Erythroblast (primary cell): ENCODE results near the gene ARMC9.
A peak's percentile ranks its signal among the peaks of the same experiment; 100 is the strongest.
"Not testable (repeated sequence)": the region's sequence is repeated elsewhere in the genome, so short reads cannot be mapped to it uniquely, and the experiment has no call there.

Source experiments
- DNase-seq, 2 experiments: peaks; one replicate each; lab custom pipeline; 2025; lab: John Stamatoyannopoulos, UW
- GATA1 ChIP-seq: IDR thresholded peaks from 2 replicates; pipeline ENCODE4 v1.6.1; 2011; ENCODE audit warnings: low read depth, mild to moderate bottlenecking, control low read depth, low read length, moderate library complexity
- POLR2A ChIP-seq: IDR thresholded peaks from 2 replicates; pipeline ENCODE4 v1.6.1; 2011; ENCODE audit warnings: mild to moderate bottlenecking, low read length

ARMC9 gene

DNA sequence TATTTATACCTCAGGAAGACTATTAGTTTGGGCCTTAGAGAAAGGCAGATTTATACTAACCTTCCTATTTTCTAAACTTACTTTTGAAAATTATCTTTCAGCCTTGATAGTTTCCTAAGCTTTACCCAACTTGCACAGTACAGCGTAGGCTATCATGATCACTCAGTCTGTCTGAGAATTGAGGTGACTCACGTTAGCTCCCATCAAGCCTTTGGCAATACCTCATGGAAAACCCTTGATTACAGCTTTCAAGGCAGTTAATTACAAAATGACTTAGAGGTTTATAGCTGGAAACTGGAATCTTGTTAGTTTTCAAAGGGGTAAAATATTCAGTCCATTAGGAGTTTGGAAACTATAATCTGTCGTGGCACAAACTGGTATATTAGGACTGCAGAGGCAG is 26.4 kb upstream of the ARMC9 start:
- no peak for TF ChIP-seq GATA1
- no peak for TF ChIP-seq POLR2A
- DNase-seq = no peak

DNA sequence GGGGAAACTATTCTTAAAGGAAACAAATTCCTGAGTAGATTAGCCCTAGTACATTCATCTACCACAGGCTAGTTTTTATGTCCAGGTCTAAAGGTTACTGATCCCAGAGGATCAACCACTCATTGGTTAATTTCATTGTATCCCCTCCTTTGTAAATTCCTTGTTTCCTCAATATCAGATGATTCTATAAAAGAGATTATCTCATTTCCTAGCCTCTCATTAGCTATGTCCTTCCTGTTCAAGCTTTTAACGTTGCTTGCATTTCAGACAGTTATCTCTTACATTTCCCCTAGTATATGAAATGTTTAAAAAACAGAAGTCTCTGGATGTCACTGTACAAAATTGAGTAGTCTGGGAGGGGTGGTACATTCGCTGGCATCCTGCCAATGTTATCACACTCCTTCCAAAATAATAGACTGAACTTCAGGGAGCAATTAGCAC is 24.2 kb upstream of the ARMC9 start:
- no peak for DNase-seq

DNA sequence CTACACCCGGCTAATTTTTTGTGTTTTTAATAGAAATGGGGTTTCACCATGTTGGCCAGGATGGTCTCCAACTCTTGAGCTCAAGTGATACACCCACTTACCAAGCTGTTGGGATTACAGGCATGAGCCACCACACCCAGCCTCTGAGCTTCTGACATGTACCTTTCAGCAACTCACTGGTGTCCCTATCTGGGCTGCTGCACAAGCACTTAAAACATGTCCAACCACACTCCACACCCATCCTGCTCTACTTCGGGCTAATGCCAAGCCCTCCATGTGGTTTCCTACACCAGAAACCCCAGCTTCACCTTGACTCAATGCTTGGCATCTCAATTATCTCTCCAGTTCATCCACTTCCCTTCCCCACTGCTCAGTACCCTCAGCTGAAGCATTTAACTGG is 22.4 kb upstream of the ARMC9 start:
- DNase-seq = peak in 1 of 2 experiments; percentile 13
- TF ChIP-seq GATA1 = no peak
- no peak for TF ChIP-seq POLR2A

More for the DNA sequence above, 24.2 kb upstream of the ARMC9 start:
- TF ChIP-seq POLR2A (no peak), GATA1 (no peak)

DNA sequence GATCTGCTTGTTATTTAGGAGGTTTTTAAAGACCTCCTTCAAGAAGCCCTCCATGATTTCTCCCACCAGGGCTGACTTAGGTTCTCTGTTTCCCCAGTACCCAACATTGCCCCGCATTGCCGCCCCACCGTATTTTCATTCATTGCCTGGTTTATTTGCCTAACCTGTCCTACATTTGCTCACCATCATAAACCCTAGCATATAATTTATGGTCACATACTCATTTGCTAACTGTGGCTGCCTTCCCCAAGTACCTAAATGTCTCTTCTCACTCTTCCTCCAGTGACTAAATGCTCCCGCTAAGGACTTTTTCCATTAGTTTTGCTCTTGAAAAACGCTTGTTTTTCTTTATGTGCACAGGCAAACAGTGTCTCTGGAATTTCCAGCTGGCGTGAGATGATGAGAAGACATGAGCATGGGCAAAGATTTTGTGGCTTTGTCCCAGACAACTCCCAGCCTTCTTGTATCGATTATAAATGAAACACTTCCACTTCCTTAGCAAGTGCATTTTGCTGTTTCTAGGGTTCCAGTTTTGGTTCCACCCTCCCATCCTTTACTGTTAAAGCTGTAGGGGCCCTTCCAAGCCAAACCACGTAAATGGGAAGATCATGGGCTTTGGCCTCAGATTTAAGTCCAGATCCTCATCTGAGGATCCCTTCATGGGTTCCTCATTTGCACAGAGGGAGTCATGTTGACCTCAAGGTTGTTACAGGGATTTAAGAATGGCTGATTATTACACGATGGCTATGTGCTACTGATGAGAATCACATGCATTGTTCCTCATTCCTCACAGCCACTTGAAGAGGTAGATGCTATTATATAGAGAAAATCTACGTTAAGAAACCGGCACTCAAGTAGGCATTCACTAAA is 21.0 kb upstream of the ARMC9 start:
- no peak for DNase-seq
- no peak for TF ChIP-seq POLR2A

DNA sequence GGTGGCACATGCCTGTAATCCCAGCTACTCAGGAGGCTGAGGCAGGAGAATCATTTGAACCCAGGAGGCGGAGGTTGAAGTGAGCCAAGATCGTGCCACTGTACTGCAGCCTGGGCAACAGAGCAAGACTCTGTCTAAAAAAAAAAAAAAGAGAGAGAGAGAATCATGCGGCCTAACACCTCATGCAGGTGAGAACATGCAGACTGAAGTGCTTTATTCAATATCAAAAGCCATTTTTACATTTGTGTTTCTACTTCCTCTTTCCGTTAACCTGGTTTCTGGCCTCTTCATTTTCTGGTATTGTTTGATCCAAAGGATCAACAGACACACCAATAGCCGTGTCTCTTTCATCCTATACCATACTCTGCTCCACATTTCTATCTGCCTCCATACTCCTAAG is 19.6 kb upstream of the ARMC9 start:
- not testable (repeated sequence) for DNase-seq

DNA sequence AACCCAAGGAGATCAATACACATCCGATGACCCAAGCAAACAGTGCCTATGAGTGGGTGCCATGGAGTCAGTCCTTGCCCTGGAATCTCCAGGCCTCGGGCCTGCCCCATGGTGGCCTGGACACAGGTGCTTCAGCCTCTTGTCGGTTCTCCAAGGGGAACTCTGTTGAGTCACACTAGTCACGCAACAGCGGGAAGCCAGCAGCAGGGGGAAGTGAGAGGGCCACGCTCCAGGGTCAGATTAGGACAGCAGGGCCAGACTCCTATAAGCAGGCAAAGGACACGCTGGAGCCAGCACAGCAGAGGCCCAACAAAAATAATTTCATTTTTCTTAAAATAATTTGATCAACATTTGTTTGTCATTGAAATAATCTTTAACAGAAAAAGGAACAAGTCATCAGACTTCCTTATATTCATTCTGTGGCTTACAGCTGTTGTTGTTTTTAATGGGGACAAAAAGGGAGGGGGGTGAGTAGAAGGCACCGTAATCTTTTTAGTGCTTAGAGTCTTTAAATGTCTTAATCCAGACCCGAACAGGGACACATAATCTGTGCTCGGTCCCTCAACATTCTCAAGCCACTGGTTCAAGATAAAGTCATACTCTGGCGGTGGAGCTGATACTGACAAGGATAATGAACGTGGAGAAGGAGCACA is 16.4 kb upstream of the ARMC9 start:
- peak; percentile 15 to 32 for DNase-seq
- TF ChIP-seq GATA1 (no peak), POLR2A (no peak)

DNA sequence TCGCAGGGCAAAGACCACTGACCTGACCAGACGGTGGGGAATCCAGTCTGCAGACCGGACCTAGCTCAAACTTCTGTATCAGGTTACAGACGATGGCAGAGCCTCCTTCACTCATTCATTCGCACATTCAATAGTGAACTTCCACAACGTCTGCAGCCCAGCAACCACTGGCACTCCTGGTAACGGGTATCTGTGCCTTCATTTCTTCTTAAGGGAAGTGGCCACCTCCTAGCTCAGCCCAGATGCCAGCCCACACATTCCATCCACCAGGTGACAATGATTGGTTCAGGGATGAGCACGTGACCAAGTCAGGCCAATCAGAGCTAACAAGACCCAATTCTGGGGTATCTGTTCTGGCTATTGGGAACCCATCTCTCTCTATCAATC is 15.9 kb upstream of the ARMC9 start:
- TF ChIP-seq GATA1 (no peak), POLR2A (no peak)
- no peak for DNase-seq

DNA sequence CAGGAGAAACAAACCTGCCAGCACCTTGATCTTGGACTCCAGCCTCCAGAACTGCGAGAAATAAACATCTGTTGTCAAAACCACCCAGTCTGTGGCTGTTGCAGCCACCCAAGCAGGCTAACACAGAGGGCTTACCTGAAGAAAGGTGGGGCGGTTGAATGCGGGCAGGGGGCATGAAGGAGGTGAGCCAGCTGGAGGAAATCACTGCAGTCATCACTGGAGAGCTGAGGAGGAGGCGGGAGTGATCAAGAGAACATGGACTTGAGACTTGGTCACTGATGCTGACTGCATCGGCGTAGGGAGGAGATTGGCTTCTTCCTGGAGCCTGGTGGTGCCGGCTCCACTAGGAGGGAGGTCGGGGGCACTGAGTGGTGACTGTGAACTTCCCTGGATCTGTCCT is 14.6 kb upstream of the ARMC9 start:
- no peak for TF ChIP-seq POLR2A
- TF ChIP-seq GATA1 = no peak
- DNase-seq = no peak

DNA sequence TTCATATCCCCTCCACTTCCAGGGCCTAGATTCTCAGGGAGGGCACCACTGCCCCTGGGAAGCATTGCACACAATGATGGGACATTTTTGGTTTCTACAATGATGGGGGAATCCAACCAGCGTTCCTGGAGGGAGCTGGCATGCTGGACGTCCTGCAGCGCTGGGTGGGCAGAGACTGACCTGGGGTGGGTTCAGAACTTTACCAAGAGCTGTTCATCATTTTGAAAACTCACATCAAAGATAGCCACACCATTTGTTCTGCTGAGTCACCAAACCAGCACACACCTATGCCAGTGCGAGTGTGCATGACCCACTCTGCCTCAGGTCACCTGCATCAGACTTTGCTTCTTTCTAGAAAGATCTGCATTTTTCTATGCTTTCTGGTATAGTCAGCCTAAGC is 14.1 kb upstream of the ARMC9 start:
- TF ChIP-seq GATA1 (no peak), POLR2A (no peak)
- DNase-seq = no peak

DNA sequence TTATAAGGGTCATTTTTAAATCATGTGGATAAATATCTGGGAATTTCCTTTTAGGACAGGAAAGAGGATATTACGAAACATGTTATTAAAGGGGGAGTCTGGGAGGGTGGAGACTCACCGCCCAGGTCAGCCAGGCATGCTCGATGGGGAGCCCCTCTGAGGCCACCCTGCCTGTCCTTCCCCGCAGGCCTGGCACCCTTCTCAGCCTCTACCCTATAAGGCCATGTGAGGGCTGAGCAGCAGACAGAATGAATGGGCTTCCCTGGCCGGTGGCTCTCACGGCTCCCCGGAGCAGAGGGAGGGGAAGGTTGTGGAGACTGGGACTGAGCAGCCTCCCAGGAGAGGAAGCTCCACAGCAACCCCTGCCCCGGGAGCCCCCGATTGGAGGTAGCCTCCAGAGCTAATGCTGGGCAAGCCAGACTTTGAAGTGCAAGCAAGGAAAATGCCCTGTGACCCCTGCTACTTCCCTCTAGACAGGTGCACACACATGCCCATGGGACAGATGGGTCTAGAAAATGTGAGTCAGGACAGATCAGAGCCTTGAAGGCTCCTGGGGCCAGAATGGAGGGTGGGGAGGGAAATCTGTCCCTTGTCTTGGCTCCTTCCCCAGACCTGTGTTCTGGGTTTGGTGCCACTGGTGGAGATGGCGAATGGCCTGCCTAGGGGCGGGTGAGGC is 13.2 kb upstream of the ARMC9 start:
- TF ChIP-seq GATA1 (no peak), POLR2A (no peak)
- DNase-seq = no peak

DNA sequence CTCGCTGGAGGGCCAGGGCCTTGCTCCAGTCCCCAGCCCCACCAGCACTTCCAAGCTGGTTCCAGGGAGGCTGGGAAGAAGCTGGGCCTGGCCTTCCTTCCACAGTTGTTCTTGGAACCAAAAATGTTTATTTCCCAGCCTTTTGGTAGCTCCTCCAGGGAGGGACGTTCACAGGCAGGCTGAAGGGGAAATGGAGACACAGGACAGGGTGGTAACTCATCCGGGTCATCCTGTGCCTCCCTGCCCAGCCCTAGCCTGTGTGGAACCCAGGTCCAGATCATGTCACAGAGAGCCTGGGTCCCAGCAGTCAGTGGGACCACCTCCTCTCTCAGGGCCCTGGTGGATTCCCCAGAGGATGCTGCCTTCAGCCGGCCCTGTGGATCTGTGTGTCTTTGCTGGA is 12.5 kb upstream of the ARMC9 start:
- DNase-seq = no peak
- TF ChIP-seq GATA1 = no peak
- no peak for TF ChIP-seq POLR2A

DNA sequence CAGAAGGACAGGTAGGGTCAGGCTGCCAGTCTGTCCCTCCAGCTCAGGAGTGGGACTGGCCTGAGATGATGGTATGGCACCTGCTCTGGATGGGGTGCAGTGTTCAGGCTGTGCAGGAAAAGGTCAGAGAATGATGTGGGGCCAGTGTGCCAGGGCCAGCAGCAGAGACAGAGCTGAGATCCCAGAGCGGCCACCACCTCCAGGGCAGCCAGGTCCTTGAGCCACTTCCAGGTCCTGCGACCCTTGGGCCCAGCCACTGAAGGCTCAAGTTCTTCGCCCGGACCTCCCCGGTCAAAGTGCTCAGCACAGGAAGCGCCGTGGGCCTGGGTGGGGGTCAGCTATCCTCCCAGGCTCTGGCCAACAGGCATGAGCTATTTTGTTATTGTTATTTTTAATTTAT is 12.1 kb upstream of the ARMC9 start:
- no peak for DNase-seq
- TF ChIP-seq GATA1 = no peak
- TF ChIP-seq POLR2A = no peak

DNA sequence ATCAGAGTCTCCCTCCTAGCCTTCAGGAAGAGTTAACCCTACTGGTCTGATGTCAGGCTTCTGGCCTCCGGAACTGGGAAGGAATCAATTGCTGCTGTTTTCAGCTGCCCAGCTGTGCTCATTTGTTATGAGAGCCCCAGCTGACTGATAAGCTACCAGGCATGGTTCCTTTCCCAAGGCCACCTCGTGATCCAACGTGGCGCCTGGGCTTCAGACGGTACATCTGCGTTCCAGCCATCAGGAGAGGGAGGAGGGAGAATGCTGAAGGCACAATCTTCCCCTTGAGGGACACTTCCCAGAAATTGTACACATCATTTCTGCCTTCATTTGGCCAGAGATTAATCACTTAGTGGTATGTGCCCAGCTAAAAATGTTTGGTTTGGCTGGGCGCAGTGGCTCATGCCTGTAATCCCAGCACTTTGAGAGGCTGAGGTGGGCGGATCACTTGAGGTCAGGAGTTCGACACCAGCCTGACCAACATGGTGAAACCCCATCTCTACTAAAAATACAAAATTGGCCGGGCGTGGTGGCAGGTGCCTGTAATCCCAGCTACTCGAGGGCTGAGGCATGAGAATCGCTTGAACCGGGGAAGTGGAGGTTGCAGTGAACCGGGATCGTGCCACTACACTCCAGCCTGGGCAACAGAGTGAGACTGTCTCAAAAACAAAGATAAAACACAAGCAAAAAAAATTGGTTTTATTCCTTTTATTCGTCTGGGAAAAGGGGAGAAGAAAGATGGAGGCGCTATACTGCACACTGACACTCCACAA is 10.5 kb upstream of the ARMC9 start:
- TF ChIP-seq POLR2A (no peak), GATA1 (no peak)
- no peak for DNase-seq

DNA sequence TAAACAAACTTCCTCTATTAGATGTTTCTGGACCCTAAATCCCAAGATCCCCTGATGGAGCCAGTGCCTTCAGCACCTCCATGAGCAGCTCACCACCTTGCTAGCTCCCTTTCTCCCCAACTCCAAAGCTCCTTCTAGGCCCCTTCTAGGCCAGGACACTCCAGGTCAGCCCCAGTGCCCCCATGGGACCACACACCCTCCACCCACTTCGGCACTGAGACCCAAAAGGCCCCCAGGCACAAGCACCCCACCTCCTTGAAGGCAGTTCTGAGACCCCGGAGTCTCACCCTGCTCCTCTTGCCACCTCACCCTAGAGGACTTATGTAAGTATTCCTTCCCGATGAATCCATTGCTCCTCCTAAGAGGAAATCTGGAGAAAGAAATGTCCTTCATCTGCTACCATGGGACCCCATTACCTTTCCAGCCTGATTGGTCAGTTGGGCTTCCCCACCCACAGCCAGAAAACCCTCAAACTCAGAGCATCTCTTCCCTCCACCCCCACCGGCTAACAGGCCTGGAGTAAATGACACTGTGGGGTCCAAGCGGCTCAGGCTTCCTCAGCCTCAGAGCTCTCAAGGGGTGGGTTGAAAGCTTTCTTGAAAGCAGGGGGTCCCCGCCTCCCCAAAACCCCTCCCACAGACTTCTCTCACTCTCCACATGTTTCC is 9.8 kb upstream of the ARMC9 start:
- no peak for DNase-seq
- no peak for TF ChIP-seq GATA1
- TF ChIP-seq POLR2A = no peak

DNA sequence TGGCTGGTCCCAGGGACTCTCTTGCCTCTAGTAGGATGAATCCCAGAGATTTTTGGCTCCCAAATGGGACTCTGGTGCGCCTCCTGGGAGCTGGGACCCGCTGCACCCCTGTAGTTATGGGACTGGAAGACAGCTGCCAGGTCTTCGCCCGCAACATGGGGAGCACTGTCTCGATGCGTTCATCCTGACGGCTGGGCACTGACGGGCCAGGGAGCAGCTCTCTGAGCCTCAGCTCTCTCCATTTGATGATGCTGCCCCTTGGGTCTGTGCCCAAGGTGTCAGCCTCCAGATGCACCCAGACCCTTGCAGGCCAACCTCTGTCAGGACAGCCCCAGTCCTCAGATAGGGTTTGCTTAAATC is 9.3 kb upstream of the ARMC9 start:
- no peak for TF ChIP-seq GATA1
- no peak for TF ChIP-seq POLR2A
- DNase-seq = no peak
